ENCODE measurements around the gene PAWR. TPM values are rescaled to one million over a fixed set of nuclear protein-coding genes. Genes with fewer than 3 reads are reported as not detected.

PAWR gene
- total RNA-seq, 1 donor from 2014 or later: 72.8 TPM

DNA sequence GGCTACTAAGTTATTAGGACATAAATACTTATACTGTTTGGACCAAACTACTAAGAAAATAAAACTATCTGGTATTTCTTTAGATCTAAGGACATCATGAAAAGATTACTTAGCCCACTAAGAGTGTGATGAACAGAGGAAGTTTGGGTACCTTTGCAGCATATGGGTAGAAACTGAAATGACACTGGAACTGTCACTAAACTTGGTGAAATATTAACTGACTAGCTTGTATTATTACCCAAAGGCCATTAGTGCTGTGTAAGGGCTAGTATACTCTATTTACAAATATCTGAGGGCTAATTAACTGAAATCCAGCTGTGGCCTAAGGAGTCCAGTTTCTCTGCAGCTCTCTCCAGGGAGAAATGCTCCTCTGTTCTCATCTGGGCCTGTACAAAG, 45.5 kb downstream of the PAWR start:
- DNase-seq (ENCODE audit: extremely low spot score, unreplicated experiment): no peak
- no peak overlapping the region for H3K4me3 Mint-ChIP-seq

DNA sequence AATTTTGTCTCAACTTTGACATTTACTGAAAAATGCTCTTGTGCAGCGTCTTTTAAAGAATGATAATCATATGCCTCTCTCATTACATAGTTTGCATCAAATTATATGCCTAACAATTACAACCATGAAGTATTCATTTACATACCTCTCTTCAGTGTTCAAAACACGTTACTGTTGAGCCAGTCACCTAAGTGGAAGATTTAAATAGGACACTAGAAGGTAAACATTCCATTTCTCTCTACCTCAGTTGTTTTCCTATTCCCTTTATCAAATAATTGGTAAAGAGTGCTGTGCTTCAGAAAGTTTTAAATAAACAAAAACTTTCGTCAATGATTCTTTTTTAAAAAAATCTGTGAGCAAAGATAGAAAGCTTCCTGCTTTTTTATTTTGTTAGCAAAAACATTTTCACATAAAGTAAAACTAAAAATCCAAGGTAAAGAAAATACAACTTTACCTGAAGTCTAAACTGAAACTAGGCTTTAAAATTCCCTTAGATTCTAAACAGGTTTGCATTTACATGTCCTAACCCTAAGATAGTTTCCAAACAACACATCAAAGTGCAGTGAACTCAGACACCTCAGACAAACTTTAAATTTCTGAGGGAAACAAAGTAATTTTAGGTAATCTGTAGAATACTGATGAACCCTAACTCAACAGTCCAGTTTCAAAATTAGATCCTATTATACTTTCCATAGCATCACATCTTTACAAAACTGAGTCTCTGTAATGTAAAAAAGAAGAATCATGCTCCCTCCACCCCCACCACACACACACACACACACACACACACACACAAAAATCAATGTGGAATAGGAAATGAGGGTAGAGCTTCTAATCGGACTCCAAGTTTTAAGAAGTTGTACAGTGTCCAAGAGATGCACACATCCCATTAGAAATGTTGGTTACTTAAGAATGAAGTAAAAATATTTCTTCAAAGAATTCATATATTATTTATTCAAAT, 46.2 kb downstream of the PAWR start:
- no peaks in the 10 kb centered on the region for H3K9me3 Mint-ChIP-seq
- no peak overlapping the region for H3K4me3 Mint-ChIP-seq
- H3K27ac Mint-ChIP-seq: no peak overlapping the region

More for the DNA sequence above, 45.5 kb downstream of the PAWR start:
- no peaks in the 10 kb centered on the region for H3K27me3 Mint-ChIP-seq
- peaks cover 14% of the 10 kb centered on the region for H3K36me3 Mint-ChIP-seq
- TF ChIP-seq, protein P1, sequence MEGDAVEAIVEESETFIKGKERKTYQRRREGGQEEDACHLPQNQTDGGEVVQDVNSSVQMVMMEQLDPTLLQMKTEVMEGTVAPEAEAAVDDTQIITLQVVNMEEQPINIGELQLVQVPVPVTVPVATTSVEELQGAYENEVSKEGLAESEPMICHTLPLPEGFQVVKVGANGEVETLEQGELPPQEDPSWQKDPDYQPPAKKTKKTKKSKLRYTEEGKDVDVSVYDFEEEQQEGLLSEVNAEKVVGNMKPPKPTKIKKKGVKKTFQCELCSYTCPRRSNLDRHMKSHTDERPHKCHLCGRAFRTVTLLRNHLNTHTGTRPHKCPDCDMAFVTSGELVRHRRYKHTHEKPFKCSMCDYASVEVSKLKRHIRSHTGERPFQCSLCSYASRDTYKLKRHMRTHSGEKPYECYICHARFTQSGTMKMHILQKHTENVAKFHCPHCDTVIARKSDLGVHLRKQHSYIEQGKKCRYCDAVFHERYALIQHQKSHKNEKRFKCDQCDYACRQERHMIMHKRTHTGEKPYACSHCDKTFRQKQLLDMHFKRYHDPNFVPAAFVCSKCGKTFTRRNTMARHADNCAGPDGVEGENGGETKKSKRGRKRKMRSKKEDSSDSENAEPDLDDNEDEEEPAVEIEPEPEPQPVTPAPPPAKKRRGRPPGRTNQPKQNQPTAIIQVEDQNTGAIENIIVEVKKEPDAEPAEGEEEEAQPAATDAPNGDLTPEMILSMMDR (conservative IDR thresholded peaks at IDR 0.05): no peak
- H3K9me3 Mint-ChIP-seq: no peaks in the 10 kb centered on the region
- peaks cover 13% of the 10 kb centered on the region for H3K4me1 Mint-ChIP-seq (ENCODE audit: unreplicated experiment)
- H3K27ac Mint-ChIP-seq: no peak overlapping the region

DNA sequence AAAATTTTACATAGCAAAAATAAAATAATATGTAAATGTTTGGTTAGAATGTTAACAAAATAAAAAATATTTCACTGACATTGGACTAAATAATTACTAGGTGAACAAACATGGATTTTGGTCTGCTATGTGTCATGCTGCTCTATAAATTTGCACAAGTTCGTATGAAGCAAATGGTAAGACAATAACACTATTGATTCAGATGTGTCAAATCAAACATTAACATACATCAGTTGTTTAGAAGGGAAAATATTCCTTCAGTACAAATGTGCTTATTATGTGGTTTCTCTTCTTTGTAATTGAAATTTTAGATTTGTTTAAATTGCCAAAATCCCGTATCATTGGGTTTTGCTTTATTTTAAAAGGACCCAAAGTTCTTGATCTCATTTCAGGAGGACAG, 46.9 kb downstream of the PAWR start:
- DNase-seq (ENCODE audit: extremely low spot score, unreplicated experiment): no peak
- Mint-ChIP-seq H3K36me3 (peaks cover 14% of the 10 kb centered on the region), H3K4me3 (no peak overlapping the region), H3K9me3 (no peaks in the 10 kb centered on the region), H3K4me1 (ENCODE audit: unreplicated experiment) (peaks cover 13% of the 10 kb centered on the region), H3K27me3 (no peaks in the 10 kb centered on the region), H3K27ac (no peak overlapping the region)
- TF ChIP-seq, protein P1 (conservative IDR thresholded peaks at IDR 0.05): no peak

More for the DNA sequence above, 46.2 kb downstream of the PAWR start:
- peaks cover 14% of the 10 kb centered on the region for H3K36me3 Mint-ChIP-seq
- no peaks in the 10 kb centered on the region for H3K27me3 Mint-ChIP-seq
- peaks cover 13% of the 10 kb centered on the region for H3K4me1 Mint-ChIP-seq (ENCODE audit: unreplicated experiment)
- DNase-seq (ENCODE audit: extremely low spot score, unreplicated experiment): no peak
- TF ChIP-seq, protein P1 (conservative IDR thresholded peaks at IDR 0.05): no peak

DNA sequence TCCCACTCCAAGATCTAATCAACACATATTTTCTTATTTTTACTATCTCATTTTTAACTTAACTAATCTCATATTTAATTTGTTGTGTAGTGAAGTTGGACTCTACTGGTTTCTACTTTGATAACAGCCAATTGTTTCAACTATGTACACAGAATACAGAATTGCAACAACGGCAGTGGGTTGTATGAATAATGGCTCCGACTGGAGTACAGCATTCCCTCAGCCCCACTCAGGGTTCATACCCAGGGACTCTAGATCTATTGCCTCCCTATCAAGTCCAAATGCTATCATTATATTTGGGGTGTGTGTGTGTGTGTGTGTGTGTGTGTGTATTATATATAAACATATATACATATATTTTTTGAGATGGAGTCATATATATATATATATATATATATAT, 52.3 kb downstream of the PAWR start:
- peaks cover 8% of the 10 kb centered on the region for H3K4me1 Mint-ChIP-seq (ENCODE audit: unreplicated experiment)
- TF ChIP-seq, protein P1 (conservative IDR thresholded peaks at IDR 0.05): no peak
- DNase-seq (ENCODE audit: extremely low spot score, unreplicated experiment): no peak
- H3K4me3 Mint-ChIP-seq: no peak overlapping the region
- H3K27ac Mint-ChIP-seq: no peak overlapping the region
- H3K9me3 Mint-ChIP-seq: no peaks in the 10 kb centered on the region
- H3K27me3 Mint-ChIP-seq: no peaks in the 10 kb centered on the region
- peaks cover 4% of the 10 kb centered on the region for H3K36me3 Mint-ChIP-seq

DNA sequence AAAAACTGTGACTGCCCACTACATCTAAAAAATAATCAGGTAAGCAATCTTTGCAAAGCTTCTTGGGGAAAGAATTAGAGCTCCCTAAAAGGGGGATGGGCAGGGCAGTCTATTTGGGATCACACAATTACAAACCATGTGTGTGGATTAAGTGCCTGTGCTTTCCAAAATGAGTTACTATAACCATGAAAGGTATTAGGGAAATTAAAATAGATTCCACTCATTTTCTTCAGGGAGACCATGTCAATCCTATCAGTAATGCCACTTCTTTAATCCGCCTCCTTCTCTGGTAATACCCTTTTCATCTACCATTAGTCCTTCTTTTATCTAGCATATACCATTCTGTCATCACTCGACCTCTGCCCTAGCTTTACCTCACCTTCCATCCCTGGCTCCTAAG, 53.7 kb downstream of the PAWR start:
- Mint-ChIP-seq H3K36me3 (no peaks in the 10 kb centered on the region), H3K9me3 (no peaks in the 10 kb centered on the region), H3K4me3 (no peak overlapping the region), H3K4me1 (ENCODE audit: unreplicated experiment) (peaks cover 8% of the 10 kb centered on the region), H3K27ac (no peak overlapping the region), H3K27me3 (no peaks in the 10 kb centered on the region)
- DNase-seq (ENCODE audit: extremely low spot score, unreplicated experiment): no peak
- TF ChIP-seq, protein P1 (conservative IDR thresholded peaks at IDR 0.05): no peak

Measured in type B pancreatic cell (in vitro differentiated cells).